SU-DHL-6 (cell line): ENCODE measurements around the gene NPAS3.

Experiments used
- H2AFZ ChIP-seq: fragments of 200-600 bp; sonication (generic); 2 replicates; pipeline ENCODE4 v1.6.1; 2014; ENCODE audit warnings: low read depth, mild to moderate bottlenecking, moderate library complexity, mixed read lengths, antibody characterized with exemption, low read length; ENCODE audit not compliant: severe bottlenecking
- H3F3A ChIP-seq: fragments of 200-600 bp; shearing (Covaris generic); 2 replicates; pipeline ENCODE4 v1.6.0; 2016; ENCODE audit warnings: antibody characterized with exemption, mild to moderate bottlenecking; ENCODE audit not compliant: insufficient read depth
- H3K27ac ChIP-seq: fragments of 200-600 bp; sonication (generic); 2 replicates; pipeline ENCODE4 v1.5.1; 2016; ENCODE audit warnings: low read depth, mild to moderate bottlenecking, low read length, moderate library complexity, mixed read lengths
- H3K27me3 ChIP-seq: fragments of 200-600 bp; sonication (generic), shearing (Covaris generic); 2 replicates; pipeline ENCODE4 v1.6.0; 2014; ENCODE audit warnings: mild to moderate bottlenecking, low read length
- H3K36me3 ChIP-seq: fragments of 200-600 bp; sonication (generic); 2 replicates; pipeline ENCODE4 v1.6.1; 2014; ENCODE audit warnings: mild to moderate bottlenecking, low read length, mixed read lengths
- H3K4me2 ChIP-seq: fragments of 300-600, 200-600 bp; shearing (Covaris generic), sonication (generic); 2 replicates; pipeline ENCODE4 v1.6.0; 2014; ENCODE audit warnings: low read length, low read depth, mild to moderate bottlenecking; ENCODE audit not compliant: poor library complexity, severe bottlenecking
- H3K4me3 ChIP-seq: fragments of 200-600 bp; sonication (generic); 2 replicates; pipeline ENCODE4 v1.5.1; 2014; ENCODE audit warnings: antibody characterized with exemption, low read length, mild to moderate bottlenecking, mixed read lengths; ENCODE audit not compliant: insufficient read depth, poor library complexity, severe bottlenecking
- H3K79me2 ChIP-seq: fragments of 200-600 bp; sonication (generic); 2 replicates; pipeline ENCODE4 v1.6.1; 2014; ENCODE audit warnings: mild to moderate bottlenecking, low read length, moderate library complexity; ENCODE audit not compliant: insufficient read depth
- H3K9ac ChIP-seq: fragments of 200-600 bp; sonication (generic); 2 replicates; pipeline ENCODE4 v1.7.0; 2014; ENCODE audit warnings: mild to moderate bottlenecking, low read length
- H3K9me2 ChIP-seq: fragments of 200-600 bp; sonication (generic); replicated peaks from 2 replicates; pipeline ENCODE4 v1.6.1; 2014; ENCODE audit warnings: low read length; ENCODE audit not compliant: insufficient read depth
- H3K9me3 ChIP-seq: fragments of 200-600 bp; sonication (generic); 2 replicates; pipeline ENCODE4 v1.6.1; 2014; ENCODE audit warnings: low read length, mixed read lengths; ENCODE audit not compliant: insufficient read depth
- H4K20me1 ChIP-seq: fragments of 200-600 bp; sonication (generic); 2 replicates; pipeline ENCODE4 v1.6.1; 2014; ENCODE audit warnings: low read depth, mild to moderate bottlenecking, antibody characterized with exemption, low read length, moderate library complexity, mixed read lengths
- CTCF ChIP-seq: fragments of 200-600 bp; sonication (generic); IDR thresholded peaks from one replicate; pipeline ENCODE4 v1.5.1; 2017; ENCODE audit warnings: antibody characterized with exemption, mild to moderate bottlenecking, low read length, moderate library complexity; ENCODE audit not compliant: insufficient read depth, poor library complexity, severe bottlenecking
- EZH2phosphoT487 ChIP-seq: fragments of 200-600 bp; sonication (generic), shearing (Covaris generic); conservative IDR thresholded peaks from 2 replicates; pipeline ENCODE4 v1.6.1; 2018; ENCODE audit warnings: mild to moderate bottlenecking, antibody characterized with exemption, low read length, moderate library complexity, mixed read lengths

Gene NPAS3

GRCh38 chr14:33734387-33734786 is 795.7 kb downstream of the NPAS3 start:
- Histone ChIP-seq H3K27ac (no peak overlapping the region), H3F3A (no peaks in the 10 kb centered on the region), H2AFZ (no peak overlapping the region), H3K27me3 (no peaks in the 10 kb centered on the region), H3K9me2 (no peaks in the 10 kb centered on the region), H3K36me3 (no peaks in the 10 kb centered on the region), H4K20me1 (no peaks in the 10 kb centered on the region), H3K4me2 (no peak overlapping the region), H3K9ac (no peak overlapping the region), H3K9me3 (no peaks in the 10 kb centered on the region), H3K79me2 (no peaks in the 10 kb centered on the region), H3K4me3 (no peak overlapping the region)
- TF ChIP-seq EZH2phosphoT487: no peak
- TF ChIP-seq CTCF: no peak

- no peak overlapping the region for H3K4me3 ChIP-seq
- no peaks in the 10 kb centered on the region for H3K79me2 ChIP-seq
- H3F3A ChIP-seq: no peaks in the 10 kb centered on the region
- H3K4me2 ChIP-seq: no peak overlapping the region
- no peak overlapping the region for H3K27ac ChIP-seq
- no peaks in the 10 kb centered on the region for H4K20me1 ChIP-seq
- H3K27me3 ChIP-seq: no peaks in the 10 kb centered on the region
- no peak overlapping the region for H2AFZ ChIP-seq
- no peak overlapping the region for H3K9ac ChIP-seq
- no peaks in the 10 kb centered on the region for H3K9me3 ChIP-seq
- no peak for TF ChIP-seq EZH2phosphoT487
- TF ChIP-seq CTCF: no peak
- H3K9me2 ChIP-seq: no peaks in the 10 kb centered on the region
- no peaks in the 10 kb centered on the region for H3K36me3 ChIP-seq
Observed at GRCh38 chr14:33736299-33736825, 797.7 kb downstream of the NPAS3 start.

GRCh38 chr14:33736979-33737378 is 798.3 kb downstream of the NPAS3 start:
- Histone ChIP-seq H2AFZ (no peak overlapping the region), H3K4me3 (no peak overlapping the region), H3K27me3 (no peaks in the 10 kb centered on the region), H3K27ac (no peak overlapping the region), H3K79me2 (no peaks in the 10 kb centered on the region), H4K20me1 (no peaks in the 10 kb centered on the region), H3K4me2 (no peak overlapping the region), H3K36me3 (no peaks in the 10 kb centered on the region), H3K9me3 (no peaks in the 10 kb centered on the region), H3K9me2 (no peaks in the 10 kb centered on the region), H3F3A (no peaks in the 10 kb centered on the region), H3K9ac (no peak overlapping the region)
- TF ChIP-seq CTCF: no peak
- no peak for TF ChIP-seq EZH2phosphoT487
